Activated CD4-positive, alpha-beta T cell treated with anti-CD3 and anti-CD28 coated beads for 48 hours (primary cell): ENCODE data around the gene NUDT16L1.

Experiments
- DNase-seq: peaks from one replicate; pipeline ENCODE4 v3.0.0-alpha.2; 2020

NUDT16L1 gene

DNA sequence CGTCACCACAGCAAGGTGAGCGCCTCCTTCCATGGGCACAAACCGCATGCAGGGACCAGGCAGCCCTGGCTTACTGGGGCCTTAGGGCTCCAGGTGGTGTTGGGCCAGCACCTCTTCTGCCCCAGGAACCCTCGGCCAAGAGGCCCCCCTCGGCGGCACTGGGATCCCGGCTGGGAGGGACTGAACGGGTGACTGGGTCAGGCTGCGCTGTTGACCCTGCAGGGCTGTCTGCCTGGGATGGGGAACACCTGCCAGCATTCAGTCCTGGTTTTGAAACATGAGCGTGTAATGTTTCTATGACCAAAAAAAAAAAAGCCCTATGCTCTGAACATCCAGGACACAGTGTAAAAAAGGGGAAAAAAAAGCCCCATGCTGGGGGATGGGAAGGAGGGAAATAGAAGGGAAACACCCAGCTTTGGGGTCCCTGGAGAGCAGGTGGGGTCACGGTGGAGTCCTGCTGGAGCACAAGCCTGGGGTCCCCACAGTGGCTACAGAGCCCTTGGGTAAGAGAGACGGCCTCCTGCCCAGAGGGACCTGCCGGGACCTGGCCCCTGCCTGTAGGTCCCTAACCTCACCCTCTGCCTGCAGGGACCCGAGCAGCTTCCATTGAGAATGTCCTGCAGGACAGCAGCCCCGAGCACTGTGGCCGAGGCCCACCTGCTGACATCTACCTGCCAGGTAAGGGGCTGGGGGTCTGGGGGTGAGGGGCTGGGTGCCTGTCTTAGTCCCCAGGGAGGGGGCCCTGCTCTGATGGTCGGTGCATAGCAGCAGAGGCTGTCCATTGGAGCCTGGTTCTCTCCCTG lies 9.9 kb upstream of the NUDT16L1 start:
- no peak for DNase-seq

DNA sequence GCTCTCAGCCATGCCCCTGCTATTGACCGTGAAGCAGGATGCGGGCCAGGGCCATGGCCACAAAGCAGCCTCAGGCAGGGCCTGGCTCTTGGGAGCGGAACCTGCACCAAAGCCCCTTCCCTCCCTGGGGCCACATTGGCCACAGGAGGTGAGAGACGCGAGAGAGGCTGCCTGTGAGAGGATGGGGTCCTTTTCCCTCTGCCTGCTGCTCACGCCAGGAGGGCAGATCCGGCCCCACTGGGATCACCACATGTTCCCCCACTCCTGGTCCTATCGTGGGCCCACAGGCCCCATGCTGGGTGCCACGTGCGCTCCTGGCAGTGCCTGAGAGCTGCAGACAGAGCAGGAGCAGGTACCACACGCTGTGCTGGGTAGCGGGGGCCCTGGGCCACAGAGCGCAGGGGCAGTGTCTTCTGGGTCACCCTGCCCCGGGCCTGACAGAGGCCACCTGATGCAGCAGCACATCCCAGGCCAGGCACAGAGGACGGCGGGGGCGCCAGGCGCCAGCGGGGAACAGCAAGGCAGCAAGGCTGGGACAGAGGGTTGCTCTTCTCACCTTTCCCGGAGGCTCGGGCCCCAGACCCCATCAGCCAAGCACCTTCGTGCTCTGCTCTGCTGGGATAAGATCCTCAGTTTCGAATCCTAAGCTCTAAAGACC lies 9.2 kb upstream of the NUDT16L1 start:
- no peak for DNase-seq

DNA sequence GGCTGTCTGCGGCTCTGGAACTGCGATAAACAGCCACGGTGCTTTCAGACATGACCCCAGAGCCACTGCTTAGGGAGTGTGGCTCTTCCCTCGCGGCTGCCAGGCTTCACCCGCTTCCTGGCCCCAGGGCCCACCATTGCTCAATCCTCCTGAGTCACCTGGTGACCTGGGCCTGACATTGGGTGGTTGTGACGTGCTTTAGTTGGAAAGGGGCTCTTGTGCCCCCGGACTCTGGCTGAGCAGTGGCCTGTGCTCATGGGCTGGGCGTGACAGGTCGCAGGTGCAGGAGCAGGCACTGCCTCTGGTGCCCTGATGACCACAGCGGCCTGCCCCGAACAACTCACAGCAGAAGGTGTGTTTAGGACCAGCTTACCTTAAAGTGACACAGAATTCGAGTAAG lies 8.6 kb upstream of the NUDT16L1 start:
- DNase-seq: no peak

DNA sequence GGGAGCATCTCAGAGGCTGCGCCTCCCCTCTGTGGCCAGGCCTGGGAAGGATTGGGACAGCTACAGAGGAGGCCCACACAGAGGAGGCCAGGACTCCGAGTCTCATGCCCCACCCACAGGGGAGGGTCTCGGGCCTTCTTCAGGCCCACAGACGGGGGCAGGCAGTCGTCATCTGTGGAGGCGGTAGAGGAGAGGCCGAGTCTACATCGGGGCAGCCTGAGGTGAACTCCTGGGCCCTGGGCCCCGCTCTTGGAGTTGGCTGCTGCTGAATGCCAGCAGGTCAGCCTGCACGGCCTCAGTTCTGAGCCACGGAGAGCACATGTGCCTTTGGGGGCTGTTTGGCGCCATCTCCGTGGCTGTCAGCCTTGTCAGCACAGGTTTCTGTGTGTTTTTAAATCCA lies 8.1 kb upstream of the NUDT16L1 start:
- DNase-seq: no peak

DNA sequence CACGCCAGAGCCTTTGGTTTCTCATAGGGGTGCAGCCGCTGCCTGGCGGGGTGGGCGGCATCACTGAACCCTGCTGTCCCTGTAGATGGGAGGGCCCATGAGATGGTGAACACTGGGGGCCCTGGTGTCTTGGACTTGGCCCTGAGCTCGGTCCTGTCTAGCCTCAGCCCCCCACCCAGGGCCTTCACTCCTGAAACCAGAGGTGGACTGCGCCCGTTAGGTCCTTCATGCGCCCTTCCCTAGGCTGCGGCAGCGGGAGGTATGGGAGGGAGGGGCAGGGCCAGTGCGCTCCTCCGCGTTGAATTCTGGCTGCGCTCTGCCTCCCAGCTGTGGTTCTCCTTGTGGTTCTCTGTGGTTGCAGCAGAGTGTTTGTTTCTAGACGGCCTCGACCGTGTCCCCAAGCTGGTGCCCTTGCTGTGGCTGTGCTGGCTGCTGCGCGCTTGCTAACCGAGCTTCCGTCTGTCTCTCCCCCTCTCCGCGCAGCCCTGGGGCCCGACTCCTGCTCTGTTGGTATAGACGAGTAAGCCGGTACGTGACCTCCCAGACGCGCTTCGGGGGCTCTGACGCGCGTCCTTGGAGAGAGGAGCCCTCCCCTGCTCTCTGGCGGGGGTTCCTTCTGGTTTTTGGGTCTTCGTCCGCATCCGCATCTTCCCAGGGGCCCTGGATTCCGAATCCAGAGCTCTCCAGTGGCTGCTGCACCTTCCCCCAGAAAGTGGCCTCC lies 7.4 kb upstream of the NUDT16L1 start:
- no peak for DNase-seq

DNA sequence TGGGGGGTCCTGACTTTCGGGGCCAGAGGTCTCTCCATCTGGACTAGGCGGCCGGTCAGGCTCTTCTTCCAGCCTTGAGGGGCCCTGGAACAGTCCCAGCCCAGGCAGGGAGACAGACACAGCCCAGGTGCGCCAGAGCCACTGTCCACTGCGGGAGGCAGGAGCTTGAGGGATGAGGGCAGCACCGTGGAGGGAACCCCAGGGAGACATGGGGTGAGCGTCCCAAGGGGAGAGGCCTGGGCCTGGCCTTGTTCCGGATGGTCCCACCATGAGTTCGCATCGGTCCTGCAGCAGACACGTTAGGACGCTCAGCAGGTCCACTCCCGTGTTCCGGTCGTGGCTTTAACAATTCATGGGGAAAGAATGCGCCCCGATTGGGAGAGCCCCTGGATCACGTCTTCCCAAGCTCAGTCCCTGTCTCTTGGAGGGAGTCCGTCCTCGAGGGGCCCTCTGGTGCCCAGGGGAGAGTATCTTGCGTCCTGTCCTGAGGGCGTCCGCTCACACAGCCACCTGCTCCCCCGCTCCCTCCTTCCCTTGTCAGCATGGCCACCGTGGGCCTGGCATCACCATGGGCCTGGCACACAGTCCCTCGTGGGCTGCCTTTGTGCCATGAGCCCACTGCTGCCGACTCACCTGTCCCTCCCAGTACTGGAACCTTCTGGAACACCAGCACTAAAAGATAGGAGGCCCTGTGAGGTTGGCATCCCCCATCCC lies 6.7 kb upstream of the NUDT16L1 start:
- DNase-seq: no peak

DNA sequence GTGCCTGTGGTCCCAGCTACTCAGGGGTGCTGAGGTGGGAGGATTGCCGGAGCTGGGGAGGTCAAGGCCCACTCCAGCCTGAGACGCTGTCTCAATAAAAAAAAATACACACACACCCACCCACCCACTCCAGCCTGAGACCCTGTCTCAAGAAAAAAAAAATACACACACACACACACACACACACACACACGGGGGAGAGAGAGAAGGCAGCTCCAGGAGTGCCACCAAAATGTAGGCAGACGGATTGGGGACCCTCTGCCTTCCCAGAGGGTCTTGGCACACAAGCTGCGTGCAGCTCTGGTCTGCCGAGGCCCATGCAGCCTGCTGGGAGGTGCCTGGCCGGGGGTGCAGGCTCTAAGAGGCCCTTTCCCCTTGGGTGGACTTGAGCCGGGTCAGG lies 5.9 kb upstream of the NUDT16L1 start:
- DNase-seq: no peak

DNA sequence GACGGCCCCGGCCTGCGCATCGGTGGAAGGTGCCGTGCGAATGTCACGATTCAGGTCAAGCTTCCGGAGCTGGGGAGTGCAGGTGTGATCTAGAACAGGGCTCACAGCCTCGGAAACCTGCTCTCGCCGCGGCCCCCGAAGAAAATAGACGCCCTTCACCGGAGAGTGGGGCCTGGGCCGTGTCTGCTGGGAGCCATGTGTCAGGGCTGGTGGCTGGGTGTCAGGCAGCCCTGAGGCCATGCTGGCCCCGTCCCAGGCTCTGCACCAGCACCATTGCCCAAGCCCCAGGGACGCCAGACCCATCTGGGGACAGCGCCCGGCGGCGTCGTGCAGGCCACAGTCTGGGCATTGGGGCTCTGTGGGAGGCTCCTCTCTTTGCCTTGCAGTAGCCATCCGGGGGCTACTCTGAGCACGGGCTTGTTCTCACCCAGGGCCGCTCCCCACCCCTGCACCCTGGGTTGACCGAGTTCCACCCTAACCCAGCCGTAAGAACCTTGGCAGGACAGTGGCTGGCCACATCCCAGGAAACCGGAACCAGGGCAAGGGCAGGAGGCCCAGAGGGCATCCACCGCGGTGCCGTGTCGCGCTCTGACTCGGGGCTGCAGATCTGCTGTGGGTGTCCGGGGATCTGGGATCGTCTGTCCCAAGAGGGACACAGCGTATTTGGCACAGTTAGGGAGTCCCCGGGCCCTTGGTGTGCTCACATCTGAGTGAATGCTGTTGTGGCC lies 5.3 kb upstream of the NUDT16L1 start:
- no peak for DNase-seq

DNA sequence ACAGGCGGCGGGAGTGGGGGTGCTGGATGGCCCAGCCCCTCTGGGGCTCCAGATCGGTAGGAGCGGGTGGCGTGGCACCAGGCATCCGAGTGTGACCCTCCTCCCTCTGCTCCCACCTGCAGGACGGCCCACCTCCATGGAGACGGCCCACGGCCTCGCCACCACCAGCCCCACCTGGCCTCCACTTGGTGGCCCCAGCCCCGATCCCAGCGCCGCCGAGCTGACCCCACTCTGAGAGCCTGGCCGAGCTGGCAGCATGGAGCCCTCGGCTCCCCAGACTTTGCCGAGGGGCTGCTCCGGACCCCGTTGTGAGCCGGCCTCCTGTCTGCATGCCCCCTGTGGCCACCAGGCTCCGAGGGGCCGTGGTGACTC lies 4.7 kb upstream of the NUDT16L1 start:
- DNase-seq: no peak

DNA sequence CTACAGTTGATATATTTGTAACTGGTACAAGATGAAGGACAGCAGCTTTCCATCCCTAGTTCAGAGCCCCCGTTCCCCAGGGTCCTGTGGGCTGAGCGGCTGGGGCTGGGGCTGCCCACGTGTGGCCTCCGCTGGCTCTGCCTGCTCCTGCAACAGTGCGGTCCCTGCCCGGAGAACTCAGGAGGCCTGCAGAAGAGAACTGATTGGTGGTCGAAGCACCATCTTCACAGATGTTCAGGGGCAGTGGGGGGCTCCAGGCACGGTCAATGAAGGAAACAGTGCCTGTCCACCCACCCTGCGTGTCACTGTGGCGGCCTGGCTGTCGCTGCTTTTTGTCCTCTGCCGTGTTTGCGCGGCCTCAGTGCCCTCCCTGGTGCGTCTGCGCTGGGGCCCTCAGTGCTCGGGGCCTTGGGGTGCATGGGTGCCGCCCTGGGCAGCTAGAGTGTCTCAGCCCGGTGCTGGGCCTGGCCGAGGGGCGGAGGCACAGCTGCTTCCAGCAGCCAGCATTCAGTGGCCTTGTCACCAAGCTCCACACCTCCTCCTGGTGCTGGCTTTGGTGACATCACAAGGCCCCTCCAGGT lies 4.2 kb upstream of the NUDT16L1 start:
- DNase-seq: no peak

DNA sequence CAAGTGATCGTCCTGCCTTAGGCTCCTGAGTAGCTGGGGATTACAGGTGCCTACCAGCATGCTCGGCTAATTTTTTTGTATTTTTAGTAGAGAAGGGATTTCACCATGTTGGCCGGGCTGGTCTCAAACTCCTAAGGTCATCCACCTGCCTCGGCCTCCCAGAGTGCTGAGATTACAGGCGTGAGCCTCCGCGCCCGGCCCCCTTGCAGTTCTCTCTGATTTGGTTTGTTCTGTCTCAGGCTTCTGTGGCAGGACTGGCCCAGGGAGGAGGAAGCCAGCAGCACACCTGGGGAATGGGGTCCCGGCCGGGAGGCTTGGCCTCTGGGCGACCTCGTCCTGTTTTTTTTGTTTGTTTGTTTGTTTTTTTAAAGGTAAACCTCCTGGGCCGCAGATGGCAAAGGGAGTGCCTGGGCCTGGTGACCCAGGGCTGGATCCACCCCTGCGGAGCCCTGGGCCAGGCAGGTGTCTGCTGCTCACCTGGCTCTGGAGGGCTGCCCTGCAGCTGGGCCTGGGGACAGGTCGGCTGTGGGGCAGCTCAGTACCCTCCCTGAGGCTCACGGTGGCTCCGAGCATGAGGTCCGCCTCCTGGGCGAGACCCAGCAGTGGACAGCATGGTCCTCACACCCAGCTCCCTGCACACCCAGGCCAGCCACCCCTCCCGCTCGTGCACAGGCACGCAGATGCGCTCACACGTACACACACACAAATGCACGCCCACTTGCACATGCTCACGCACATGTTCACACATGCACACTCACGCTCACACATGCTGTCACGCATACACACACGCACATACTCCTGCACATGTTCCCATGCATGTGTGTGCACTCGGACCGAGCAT lies 3.3 kb upstream of the NUDT16L1 start:
- DNase-seq: no peak

DNA sequence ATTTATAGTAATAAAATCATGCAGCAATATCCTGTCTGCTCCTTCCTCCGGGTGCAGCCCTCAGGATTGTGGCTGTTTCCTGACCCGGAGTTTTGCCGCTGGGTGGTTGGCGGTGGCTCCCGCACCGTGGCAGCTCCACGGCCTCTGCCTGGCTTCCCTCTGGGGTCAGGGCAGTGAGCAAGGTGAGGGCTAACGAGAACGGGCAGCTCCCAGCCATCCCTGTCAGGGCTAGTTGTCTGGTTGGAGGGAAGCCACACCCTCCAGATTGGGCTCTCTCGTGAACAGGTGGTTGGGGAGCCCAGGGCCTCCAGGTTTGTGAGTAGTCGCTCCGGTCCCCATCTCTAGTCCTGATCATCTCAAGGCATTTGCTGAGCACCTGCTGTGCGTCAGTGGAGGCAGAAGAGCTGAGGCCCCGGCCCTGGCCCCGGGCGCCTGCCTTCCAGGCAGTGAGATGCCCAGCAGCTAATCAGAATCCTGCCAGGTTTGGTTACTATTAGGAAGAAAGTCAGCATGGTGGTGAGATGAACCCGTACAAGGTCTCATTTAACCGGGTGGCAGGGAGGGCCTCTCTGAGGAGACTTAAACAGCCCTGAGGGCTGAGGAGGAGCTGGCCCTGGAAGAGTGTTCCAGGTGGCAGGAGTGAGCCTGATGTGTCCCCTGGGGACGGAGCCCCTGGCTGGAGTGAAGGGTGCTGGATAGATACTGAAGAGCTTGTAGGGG lies 2.3 kb upstream of the NUDT16L1 start:
- DNase-seq: no peak

DNA sequence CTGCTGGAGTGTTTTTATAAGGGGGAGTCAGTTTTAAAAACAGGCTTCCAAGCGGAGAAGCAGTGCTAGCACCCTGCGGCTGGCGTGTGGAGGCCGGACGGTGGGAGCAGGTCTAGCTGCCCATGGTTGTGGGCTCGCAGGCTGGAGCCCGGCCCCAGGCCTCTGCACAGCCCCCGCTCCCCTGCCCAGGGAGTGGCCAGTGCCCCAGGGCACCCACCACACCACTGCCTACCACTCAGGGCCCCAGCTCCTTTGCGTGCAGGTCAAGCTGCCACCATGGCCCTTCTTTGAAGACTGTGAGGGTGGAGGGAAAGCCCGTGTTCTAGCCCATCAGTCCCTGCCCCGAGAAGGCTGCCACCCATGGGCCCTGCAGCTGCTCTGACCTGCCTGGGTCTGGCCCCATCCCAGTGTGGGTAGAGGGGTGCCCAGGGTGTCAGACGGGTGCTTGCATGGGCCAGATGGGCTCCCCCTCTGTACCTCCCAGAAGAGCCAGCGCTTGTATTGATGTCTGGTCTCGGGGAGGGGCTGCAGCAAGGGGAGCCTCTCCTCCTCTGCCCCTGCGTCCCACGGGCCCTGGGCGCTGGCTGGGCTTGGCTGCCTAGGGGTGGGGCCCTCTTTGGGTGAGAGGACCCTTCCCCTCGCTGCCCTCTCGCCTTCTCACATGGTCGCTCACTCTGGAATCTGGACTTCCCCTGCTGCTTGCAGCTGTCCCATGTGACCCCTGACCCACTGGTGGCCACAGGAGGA lies 1.5 kb upstream of the NUDT16L1 start:
- DNase-seq: no peak

DNA sequence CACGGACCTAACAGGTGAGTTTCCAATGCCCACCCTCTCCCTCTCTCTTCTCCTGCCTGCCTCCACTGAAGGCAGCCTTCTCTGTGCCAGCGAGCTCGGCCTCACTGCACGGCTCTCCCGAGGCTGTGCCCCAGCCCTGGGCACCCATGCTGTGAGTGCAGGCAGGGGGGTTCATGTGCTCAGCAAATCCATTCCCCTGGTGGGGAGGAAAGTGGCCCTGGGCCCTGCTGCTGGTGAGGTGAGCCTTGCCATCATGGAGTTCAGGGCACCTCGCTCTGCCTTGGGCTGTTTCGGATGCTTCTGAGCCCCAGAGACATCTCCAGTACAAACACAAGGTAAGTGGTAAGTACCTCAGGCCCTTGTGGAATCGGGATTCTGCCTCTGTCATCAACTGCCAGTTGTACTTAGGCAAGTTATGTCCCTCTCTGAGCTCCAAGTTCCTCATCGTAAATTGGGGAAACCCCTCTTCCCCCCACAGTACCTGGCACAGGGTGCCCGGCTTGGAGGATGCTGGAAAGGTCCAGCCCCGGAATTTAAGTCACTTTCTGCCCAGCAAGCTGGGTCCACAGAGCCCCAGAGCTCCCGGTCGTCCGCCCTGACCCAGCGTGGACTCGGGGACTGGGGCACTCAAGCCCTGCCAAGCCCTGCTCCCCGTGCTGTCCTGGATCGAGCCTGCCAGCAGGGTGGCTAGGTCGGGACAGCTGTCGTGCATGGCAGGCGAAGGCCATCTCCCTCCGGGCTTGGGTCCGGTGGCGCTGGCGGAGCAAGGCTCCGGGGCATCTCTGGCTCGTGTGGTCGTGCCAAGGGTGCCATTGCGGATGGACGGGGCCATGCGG lies 684 bp upstream of the NUDT16L1 start:
- peak; percentile 31 for DNase-seq

DNA sequence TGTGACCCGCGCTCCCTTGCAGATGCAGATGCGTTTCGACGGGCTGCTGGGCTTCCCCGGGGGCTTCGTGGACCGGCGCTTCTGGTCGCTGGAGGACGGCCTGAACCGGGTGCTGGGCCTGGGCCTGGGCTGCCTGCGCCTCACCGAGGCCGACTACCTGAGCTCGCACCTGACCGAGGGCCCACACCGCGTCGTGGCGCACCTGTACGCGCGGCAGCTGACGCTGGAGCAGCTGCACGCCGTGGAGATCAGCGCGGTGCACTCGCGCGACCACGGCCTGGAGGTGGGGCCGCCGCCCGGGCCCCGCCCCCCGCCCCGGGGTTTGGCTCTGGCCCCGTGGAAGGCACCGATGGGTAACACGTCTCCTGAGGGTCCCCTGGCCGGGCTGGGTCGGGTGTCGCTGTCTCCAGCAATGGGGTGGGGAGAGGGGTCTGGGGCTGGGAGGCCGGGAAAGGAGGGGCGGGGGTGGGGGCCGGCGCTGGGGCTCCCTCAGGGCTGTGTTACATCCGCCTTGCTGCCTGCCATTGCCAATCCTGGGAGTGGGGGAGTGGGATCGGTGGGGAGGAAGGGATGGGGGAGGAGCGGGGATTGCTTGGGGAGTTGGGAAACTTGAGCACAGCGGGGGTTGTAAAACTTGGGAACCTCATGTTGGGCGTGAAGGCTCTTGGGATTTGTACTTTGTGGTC lies 737 bp downstream of the NUDT16L1 start:
- DNase-seq: peak; percentile 54

DNA sequence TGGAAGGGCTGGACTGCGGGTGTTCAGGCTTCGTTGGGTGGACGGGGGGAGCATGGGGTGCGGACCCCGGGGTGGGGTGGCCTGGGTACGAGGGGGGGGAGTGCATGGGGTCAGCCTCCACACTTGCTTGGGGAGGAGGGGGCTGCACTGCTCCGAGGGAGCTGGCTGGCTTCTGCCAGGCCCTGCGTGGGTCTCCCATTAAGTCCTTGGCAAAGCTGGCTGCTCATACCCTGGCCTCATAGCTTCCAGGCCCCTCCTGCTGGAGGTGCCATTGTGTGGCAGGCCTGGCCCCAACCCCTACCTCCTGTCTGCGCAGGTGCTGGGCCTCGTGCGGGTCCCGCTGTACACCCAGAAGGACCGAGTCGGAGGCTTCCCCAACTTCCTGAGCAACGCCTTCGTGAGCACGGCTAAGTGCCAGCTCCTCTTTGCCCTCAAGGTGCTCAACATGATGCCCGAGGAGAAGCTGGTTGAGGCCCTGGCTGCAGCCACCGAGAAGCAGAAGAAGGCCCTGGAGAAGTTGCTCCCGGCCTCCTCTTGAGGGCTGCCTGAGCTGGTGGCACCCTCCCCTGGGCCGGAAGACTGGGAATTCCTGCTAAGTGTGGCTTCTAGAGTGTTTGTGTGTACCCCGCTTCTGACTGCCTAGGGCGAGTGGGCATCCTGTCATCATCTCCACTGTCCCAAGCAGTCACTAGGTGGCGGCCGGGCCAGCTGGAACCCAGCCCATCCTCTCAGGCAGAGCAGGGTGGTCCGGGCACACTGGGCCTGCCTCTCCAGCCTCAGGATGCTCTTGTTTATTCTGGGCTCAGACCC lies 1.5 kb downstream of the NUDT16L1 start:
- no peak for DNase-seq

DNA sequence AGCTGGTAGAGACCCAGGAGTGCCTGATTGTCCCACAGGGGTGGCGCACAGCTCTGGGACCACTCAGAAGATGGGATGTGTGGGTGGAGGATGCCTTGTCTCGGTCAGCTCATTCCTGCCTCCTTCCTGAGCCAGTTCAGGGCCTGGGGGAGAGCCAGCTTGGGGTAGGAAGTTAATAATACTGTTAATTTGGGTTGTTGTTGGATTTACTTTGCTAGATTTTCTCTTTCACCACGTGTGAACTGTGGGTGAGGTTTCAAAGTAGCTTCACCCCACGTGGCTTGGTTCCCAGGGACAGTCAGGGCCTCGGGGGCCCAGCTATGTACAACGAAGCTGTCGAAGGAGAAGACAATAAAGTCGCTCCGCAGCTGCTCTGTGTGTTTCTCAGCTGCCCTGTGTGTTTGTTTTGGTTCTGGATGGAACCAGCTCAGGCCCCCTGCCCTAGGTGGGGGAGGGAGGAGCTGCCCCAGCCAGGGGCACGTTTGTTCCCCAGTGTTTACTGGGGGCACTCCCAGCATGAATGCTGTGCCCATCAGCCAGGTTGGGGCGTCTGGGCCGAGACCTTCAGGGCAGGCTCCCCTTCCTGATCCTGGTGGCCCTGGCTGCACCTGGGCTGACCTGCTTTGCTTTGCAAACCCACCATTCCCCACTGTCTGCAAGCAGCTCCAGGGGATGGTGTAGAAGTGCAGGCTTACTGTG lies 2.3 kb downstream of the NUDT16L1 start:
- no peak for DNase-seq
